Measurements from ENCODE around the gene LCP1.

- TF ChIP-seq CTCF (IDR thresholded peaks at IDR 0.05; ENCODE audit: borderline replicate concordance, extremely low read depth, low read length, poor library complexity, severe bottlenecking), result no peak
- no peak for TF ChIP-seq EZH2 (IDR thresholded peaks at IDR 0.05; ENCODE audit: borderline replicate concordance, low read depth, low read length, severe bottlenecking)
Measured at GRCh38 chr13:46166947-46167610, 14.9 kb downstream of the LCP1 start.

Measured in DND-41 (cell line).